ENCODE results near the gene POPDC2.
"Not testable (repeated sequence)": the region's sequence is repeated elsewhere in the genome, so short reads cannot be mapped to it uniquely, and the experiment has no call there.

The POPDC2 gene

DNA sequence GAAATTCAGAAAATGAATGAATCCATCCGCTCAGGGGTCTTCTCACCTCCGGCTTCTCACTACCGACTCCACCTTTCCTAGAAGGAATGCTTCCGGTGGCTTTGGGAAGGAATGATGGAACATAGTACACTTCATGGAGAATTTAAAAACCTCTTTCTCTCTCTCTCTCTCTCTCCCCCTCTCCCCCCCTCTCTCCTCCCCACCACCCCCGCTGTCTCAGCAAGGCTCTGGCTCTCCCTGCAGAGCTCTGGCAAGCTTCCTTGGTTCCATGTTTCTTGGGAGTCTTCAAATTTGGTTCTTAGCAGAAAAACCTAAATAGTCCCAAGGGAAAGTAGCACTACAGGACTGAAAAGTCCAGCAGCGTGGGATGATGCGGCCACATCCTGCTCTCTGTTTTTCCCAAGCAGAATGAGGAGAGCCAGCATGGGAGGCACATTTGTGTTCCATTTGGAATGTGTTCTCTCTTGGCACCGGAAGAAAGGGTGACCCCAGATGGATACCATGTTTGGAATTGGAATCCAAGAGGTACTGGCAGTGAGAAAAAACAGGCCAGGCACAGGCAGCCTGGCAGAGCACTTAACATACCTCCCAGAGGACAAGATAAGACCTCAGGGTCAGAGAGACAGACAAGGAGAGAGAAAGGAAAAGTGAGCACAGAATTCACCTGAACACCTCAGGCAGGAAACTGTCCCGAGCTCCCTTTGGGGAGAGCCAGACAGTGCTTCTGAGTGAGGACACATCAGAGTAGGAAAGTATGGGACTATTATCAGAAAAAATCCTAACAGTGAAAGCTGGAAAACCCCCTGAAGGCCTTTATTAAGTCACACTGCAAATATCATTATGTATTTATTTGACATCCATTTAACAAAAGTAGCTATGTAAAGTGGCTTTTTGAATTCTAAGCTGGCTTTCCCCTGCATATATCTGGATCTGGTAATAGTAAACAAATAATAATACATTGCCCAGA is at the start of gene POPDC2:
TSS of gene POPDC2 (minus strand) at position 116 of the 967 bp plus-strand sequence. CDS start 166 bp downstream, outside the sequence.
- no peak for DNase-seq (ENCODE audit: low read depth in 2 of 2)

DNA sequence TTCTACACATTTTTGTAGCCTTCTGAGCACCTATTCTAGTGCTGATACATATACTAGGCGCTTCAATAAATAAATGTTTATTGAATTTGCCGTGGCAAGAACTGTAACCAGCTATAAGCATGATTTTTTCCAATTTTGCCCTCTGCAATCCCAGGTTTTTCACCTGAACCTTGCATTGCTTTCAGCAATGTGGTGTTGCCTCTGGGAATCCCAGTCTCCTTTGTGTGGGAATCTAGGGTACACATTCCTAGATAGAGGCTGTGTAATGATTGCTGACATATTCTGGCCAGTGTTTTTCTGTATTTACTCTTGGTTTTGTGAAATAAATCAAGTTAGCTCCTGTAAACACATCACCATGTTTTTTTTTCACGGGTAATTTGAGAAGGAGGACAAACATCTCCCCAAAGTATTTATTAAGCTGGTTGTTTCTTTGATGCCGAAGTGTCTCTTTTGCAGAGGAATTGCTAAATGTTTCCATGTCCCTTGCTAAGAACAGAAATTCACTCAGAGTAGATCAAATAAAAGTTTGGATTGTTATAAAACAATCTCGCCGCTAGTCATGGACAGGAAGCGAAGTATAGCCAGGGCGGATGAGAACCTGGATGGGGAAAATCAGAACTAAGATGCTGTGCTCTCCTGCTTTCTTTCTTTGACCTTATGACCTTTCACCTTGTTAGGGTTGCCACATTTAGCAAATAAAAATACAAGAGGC is 43.6 kb upstream of the POPDC2 start:
- DNase-seq (ENCODE audit: low read depth in 2 of 2), result no peak

DNA sequence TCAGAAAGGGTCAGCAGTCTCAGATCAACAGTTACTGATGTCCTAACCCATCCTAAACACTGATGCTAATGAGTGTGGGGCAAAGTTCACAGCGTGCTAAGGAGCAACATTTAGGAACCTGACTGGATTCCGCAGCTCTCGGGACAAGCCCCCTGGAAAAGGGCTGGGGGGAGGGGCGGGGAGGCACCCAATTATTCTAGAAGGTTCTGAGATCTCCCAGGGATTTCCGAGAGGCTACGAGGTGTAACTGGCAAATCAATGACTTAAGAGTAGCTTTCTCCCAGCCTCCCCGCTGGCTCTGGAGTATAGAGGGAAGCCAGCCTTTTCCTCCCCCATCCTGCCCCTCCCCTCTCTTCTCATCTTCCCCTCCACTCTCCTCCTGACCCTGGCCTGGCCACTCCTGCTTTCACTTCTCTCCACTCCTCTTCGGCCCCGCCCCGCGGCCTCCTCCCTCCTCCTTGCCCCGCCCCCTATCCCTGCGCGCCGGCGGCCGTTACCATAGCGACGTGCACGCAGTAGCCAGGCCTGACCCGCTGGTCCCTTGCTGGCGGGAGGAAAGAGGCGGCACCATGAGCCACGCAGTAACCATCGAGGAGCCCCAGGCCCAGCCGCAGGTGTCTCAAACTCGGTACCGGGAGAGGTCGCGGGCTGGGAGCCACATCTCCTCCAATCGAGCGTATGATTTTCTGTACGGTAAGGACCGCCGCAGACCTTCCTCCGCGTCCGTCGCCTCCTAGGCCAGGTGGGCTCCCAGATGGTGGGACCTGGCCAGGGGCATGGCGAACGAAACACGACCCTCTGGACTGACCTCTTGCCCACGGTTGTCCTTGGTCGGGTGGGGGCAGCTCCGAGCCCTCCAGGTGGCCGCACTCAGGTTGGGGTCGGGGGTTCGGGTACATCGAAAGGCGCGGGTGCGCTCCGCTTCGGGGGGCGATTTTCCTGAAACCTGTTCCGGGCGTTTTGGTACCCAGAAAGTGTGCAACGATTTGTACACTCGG is 42.4 kb upstream of the POPDC2 start, which contains the start of gene CFAP91:
TSS of gene CFAP91 (plus strand) at position 493 of the 998 bp plus-strand sequence. CDS start at position 570, 77 bp downstream.
- DNase-seq (ENCODE audit: low read depth in 2 of 2), result peak; percentile 67 to 69

- DNase-seq (ENCODE audit: low read depth in 2 of 2), result no peak
These were observed 40.7 kb upstream of the POPDC2 start for GRCh38 chr3:119700920-119701734.

DNA sequence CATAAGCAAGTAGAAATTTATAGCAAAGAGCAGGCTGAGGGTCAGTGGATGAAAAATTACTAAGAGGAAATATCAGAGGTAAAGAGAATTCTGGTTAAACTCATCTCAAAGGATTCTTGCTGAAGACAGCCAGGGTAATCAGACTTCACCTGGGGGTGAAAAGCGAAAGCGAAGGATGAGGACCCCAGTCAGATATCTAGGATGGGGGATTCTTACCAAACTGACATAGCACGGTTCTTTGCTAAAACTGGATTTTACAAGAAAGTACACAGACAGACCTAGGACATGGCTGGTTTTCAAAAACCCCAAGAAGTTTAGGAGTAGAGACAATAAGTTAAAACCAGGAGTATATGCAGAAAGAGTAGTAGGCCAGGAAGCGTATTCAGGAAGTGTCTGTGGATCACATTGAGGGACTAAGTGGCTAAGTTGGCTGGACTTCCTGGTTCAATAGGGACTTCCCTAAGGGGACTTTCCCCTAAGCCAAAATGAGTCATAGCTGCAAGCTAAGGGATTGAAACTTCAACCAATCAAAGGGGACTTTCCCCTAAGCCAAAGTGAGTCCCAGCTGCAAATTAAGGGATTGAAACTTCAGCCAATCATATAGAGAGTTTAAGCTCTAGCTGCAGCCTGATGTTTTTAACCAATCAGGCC is 40.0 kb upstream of the POPDC2 start:
- DNase-seq (ENCODE audit: low read depth in 2 of 2), result no peak

DNA sequence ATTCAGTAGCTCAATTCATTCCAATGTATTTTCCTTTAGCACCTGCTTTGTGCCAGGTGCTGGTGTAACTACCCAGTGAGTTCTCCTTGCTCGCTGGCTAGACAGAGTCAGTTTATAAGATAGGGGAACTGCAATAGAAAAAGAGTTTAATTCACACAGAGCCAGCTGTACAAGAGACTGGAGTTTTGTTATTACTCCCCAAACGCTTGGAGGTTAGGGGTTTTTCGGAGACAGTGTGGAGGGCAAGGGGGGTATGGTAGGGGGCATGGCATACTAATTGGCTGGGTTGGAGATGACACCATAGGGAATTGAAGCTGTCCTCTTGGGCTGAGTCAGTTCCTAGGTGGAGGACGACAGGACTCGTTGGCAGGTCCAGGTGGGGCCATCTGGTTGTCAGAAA is 37.0 kb upstream of the POPDC2 start:
- no peak for DNase-seq (ENCODE audit: low read depth in 2 of 2)

GRCh38 chr3:119695480-119695879 is 35.1 kb upstream of the POPDC2 start:
- no peak for DNase-seq (ENCODE audit: low read depth in 2 of 2)

GRCh38 chr3:119690043-119690656 is 29.8 kb upstream of the POPDC2 start:
- no peak for DNase-seq (ENCODE audit: low read depth in 2 of 2)

DNA sequence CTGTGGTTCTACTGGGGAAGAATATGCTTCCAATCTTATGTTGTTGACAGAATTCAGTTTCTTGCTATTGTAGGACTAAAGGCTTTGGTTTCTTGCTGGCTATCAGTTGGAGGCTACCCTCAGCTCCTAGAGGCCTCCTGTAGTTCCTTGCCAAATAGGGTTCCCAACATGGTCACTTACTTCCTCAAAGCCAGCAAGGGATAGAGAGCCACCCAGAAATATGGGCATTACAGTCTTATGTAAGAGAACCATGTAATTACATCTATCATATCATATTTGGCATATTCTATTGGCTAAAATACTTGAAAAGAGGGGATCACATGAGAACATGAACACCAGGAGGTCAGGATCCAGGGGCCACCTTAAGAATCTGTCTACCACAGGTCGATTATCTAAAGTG is 23.0 kb upstream of the POPDC2 start:
- DNase-seq (ENCODE audit: low read depth in 2 of 2), result no peak

DNA sequence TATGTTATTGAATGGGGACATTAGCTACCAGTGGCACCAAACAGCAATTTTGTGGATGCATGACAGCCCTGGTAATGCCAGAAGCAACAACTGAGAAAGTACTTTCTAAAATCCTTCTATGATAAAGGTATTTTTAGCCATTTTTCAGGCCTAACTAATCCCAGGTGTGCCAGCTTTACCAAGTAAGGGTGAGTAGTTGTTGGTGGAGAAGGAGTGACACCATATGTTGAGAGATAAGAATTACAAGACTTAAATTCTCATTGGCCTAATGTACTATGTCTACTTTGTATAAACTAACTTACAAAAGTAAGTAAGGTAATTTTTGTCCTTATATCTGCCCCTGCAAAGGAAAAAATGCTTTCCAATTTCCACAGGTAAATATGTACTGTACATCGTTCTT is 20.9 kb upstream of the POPDC2 start:
- no peak for DNase-seq (ENCODE audit: low read depth in 2 of 2)

GRCh38 chr3:119679874-119680273 is 19.5 kb upstream of the POPDC2 start:
- DNase-seq (ENCODE audit: low read depth in 2 of 2), result no peak

- not testable (repeated sequence) for DNase-seq (ENCODE audit: low read depth in 2 of 2)
These were observed 17.8 kb upstream of the POPDC2 start for GRCh38 chr3:119678209-119678608.

- no peak for DNase-seq (ENCODE audit: low read depth in 2 of 2)
These were observed 17.2 kb upstream of the POPDC2 start for GRCh38 chr3:119677641-119677934.

DNA sequence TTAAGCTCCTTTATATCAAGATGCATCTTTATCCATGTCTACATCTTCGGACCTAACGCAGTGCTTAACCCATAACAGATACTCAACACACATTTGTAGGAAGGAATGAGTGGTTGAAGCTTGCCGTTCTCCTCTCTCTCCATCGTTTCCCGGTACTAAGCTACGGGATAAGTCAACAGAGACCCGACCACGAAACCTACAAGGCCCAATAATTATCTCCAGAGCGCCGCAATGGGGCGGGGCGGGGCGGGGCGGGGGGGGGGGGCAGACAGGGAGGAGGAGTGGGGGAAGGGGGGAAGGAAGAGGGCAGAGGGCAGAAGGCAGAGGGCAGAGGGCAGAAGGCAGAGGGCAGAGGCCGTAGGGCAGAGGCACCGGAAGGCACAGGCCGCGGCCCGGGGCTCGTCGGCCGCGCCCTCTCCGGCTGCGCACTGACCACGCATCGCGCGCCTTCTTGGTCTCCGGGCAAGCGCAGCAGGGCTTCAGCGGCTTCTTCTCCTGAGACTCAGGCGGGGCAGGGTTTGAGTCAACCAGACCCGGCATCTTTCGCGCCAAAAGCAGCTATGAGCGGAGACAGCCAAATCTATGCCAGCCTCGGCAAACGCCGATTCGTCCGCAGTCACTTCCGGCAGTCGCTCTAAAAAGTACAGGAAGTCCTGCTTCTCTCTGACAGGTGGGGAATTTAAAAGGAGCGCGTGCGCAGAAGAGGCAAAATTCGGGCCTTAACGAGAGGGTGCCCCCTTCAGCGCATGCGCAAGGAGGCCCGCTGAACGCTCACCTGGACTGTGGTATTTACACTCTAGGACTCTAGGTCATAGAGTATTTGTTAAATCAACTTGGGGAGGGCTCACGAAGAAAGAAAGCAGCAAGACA is 16.6 kb upstream of the POPDC2 start, which contains the start of gene COX17:
TSS of gene COX17 (minus strand) at position 636 of the 870 bp plus-strand sequence. CDS start at position 540, 96 bp downstream.
- peak; percentile 94 to 95 for DNase-seq (ENCODE audit: low read depth in 2 of 2)

- no peak for DNase-seq (ENCODE audit: low read depth in 2 of 2)
These were observed 15.6 kb upstream of the POPDC2 start for GRCh38 chr3:119676020-119676419.

- DNase-seq (ENCODE audit: low read depth in 2 of 2), result no peak
These were observed 14.9 kb upstream of the POPDC2 start for GRCh38 chr3:119675188-119675874.

- no peak for DNase-seq (ENCODE audit: low read depth in 2 of 2)
These were observed 13.5 kb upstream of the POPDC2 start for GRCh38 chr3:119673875-119674274.

- no peak for DNase-seq (ENCODE audit: low read depth in 2 of 2)
These were observed 12.4 kb upstream of the POPDC2 start for GRCh38 chr3:119672776-119673175.

Measured in activated CD8-positive, alpha-beta memory T cell treated with anti-CD3 and anti-CD28 coated beads for 4 hours (primary cell).